ENCODE measurements around the gene ZPBP2. TPM values are rescaled to one million over a fixed set of nuclear protein-coding genes. Genes with fewer than 3 reads are reported as not detected.
"Not testable (repeated sequence)": the region's sequence is repeated elsewhere in the genome, so short reads cannot be mapped to it uniquely, and the experiment has no call there.

Gene ZPBP2
- total RNA-seq, 1 donor from 2014 or later, result not detected

GRCh38 chr17:39845052-39845846, 22.8 kb upstream of the ZPBP2 start:
- TF ChIP-seq CTCF (IDR thresholded peaks at IDR 0.05), result no peak
- H3K27ac ChIP-seq, result no peak overlapping the region
- H3K9me3 ChIP-seq, result no peaks in the 10 kb centered on the region
- no peak overlapping the region for H3K4me3 ChIP-seq
- H3K27me3 ChIP-seq, result peaks cover 3% of the 10 kb centered on the region
- intact Hi-C loops (cut with DNase I), result no loop called here
- no peaks in the 10 kb centered on the region for H3K36me3 ChIP-seq
- no peak for DNase-seq (ENCODE audit: low spot score in 2 of 2)
- no peaks in the 10 kb centered on the region for H3K4me1 ChIP-seq

GRCh38 chr17:39846205-39846604, 21.8 kb upstream of the ZPBP2 start:
- Histone ChIP-seq H3K4me1 (no peaks in the 10 kb centered on the region), H3K36me3 (no peaks in the 10 kb centered on the region), H3K9me3 (no peaks in the 10 kb centered on the region), H3K27me3 (peaks cover 3% of the 10 kb centered on the region), H3K4me3 (no peak overlapping the region), H3K27ac (no peak overlapping the region)
- TF ChIP-seq CTCF (IDR thresholded peaks at IDR 0.05), result no peak
- DNase-seq (ENCODE audit: low spot score in 2 of 2), result no peak
- intact Hi-C loops (cut with DNase I), result no loop called here

DNA sequence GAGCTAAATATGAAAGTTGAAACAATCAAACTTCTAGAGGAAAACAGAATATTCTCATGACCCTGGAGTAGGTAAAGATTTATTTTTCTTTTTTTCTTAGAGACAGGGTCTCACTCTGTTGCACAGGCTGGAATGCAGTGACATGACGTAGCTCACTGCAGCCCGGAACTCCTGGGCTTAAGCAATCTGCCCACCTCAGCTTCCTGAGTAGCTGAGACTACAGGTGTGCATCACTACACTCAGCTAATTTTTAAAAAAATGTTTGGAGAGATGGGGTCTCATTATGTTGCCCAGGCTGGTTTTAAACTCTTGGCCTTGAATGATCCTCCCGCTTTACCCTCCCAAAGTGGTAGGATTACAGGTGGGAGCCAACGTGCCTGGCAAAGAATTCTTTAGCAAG, 19.4 kb upstream of the ZPBP2 start:
- H3K27ac ChIP-seq, result no peak overlapping the region
- H3K4me1 ChIP-seq, result no peaks in the 10 kb centered on the region
- no peak for DNase-seq (ENCODE audit: low spot score in 2 of 2)
- H3K4me3 ChIP-seq, result no peak overlapping the region
- H3K27me3 ChIP-seq, result peaks cover 3% of the 10 kb centered on the region
- no peak for TF ChIP-seq CTCF (IDR thresholded peaks at IDR 0.05)
- no peaks in the 10 kb centered on the region for H3K36me3 ChIP-seq
- intact Hi-C loops (cut with DNase I), result no loop called here
- no peaks in the 10 kb centered on the region for H3K9me3 ChIP-seq

GRCh38 chr17:39850186-39850585, 17.8 kb upstream of the ZPBP2 start:
- H3K4me3 ChIP-seq; DNase-seq (ENCODE audit: low spot score in 2 of 2); intact Hi-C loops (cut with DNase I); H3K9me3 ChIP-seq; H3K27me3 ChIP-seq; H3K36me3 ChIP-seq; H3K27ac ChIP-seq; H3K4me1 ChIP-seq: not testable (repeated sequence)

GRCh38 chr17:39852239-39852638, 15.8 kb upstream of the ZPBP2 start:
- intact Hi-C loops (cut with DNase I), result no loop called here
- Histone ChIP-seq H3K27ac (no peak overlapping the region), H3K4me1 (no peaks in the 10 kb centered on the region), H3K4me3 (no peak overlapping the region), H3K36me3 (no peaks in the 10 kb centered on the region), H3K27me3 (no peaks in the 10 kb centered on the region), H3K9me3 (no peaks in the 10 kb centered on the region)
- TF ChIP-seq CTCF (IDR thresholded peaks at IDR 0.05), result no peak
- no peak for DNase-seq (ENCODE audit: low spot score in 2 of 2)

DNA sequence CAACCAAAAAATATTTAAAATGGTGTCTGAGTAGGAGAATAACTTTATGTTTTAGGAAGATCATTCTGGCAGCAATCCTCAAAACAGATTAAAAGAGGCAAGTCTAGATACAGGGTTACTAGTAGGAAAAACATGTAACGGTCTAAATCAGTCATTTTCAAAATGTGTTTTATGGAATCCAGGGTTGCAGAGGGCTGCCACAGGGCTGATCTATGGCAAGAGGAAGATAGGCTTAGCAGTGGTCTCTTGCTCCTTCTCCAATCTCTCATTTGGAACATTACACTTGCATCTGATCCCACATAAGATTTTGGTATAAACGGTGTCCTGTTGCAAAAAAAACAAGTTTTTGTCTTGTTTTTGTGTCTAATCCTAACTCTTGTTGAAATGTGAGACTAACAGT, 13.1 kb upstream of the ZPBP2 start:
- intact Hi-C loops (cut with DNase I), result no loop called here
- no peaks in the 10 kb centered on the region for H3K9me3 ChIP-seq
- no peaks in the 10 kb centered on the region for H3K4me1 ChIP-seq
- no peak overlapping the region for H3K4me3 ChIP-seq
- no peak for DNase-seq (ENCODE audit: low spot score in 2 of 2)
- no peak for TF ChIP-seq CTCF (IDR thresholded peaks at IDR 0.05)
- no peaks in the 10 kb centered on the region for H3K27me3 ChIP-seq
- H3K36me3 ChIP-seq, result no peaks in the 10 kb centered on the region
- no peak overlapping the region for H3K27ac ChIP-seq

GRCh38 chr17:39855911-39856649, 11.9 kb upstream of the ZPBP2 start:
- H3K9me3 ChIP-seq; H3K27ac ChIP-seq; intact Hi-C loops (cut with DNase I); DNase-seq (ENCODE audit: low spot score in 2 of 2); H3K36me3 ChIP-seq; H3K4me3 ChIP-seq; H3K4me1 ChIP-seq; H3K27me3 ChIP-seq: not testable (repeated sequence)
